GM23248 (cell line): Measurements from ENCODE around the gene ZNF48. TPM values are rescaled to one million over a fixed set of nuclear protein-coding genes. Genes with fewer than 3 reads are reported as not detected.

Source experiments
- DNase-seq: peaks from one replicate; pipeline ENCODE4 v3.0.0-alpha.2; 2015
- H2AFZ ChIP-seq: fragments of 200-600 bp; sonication (generic); 2 replicates; pipeline ENCODE4 v1.6.1; 2016; ENCODE audit warnings: antibody characterized with exemption
- H3F3A ChIP-seq: fragments of 200-600 bp; sonication (generic); 2 replicates; pipeline ENCODE4 v1.6.1; 2016; ENCODE audit warnings: mild to moderate bottlenecking, antibody characterized with exemption, mixed run types; ENCODE audit not compliant: insufficient read depth
- H3K27ac ChIP-seq: fragments of 200-600 bp; sonication (generic); 2 replicates; pipeline ENCODE4 v1.5.1; 2016; ENCODE audit warnings: mild to moderate bottlenecking
- H3K27me3 ChIP-seq: fragments of 200-600 bp; sonication (generic); replicated peaks from 2 replicates; pipeline ENCODE4 v1.6.1; 2016; ENCODE audit warnings: mild to moderate bottlenecking; ENCODE audit not compliant: insufficient read depth
- H3K36me3 ChIP-seq: fragments of 200-600 bp; sonication (generic); 2 replicates; pipeline ENCODE4 v1.6.1; 2016; ENCODE audit warnings: low read depth, mild to moderate bottlenecking
- H3K4me1 ChIP-seq: fragments of 200-600 bp; sonication (generic); 2 replicates; pipeline ENCODE4 v1.6.1; 2016; ENCODE audit warnings: mild to moderate bottlenecking; ENCODE audit not compliant: insufficient read depth
- H3K4me2 ChIP-seq: fragments of 200-600 bp; sonication (generic); one replicate; pipeline ENCODE4 v1.6.1; 2016; ENCODE audit warnings: mild to moderate bottlenecking; ENCODE audit not compliant: unreplicated experiment
- H3K4me3 ChIP-seq: fragments of 200-600 bp; sonication (generic); 2 replicates; pipeline ENCODE4 v1.5.1; 2016; ENCODE audit warnings: mild to moderate bottlenecking
- H3K79me2 ChIP-seq: fragments of 200-600 bp; sonication (generic); 2 replicates; pipeline ENCODE4 v1.6.1; 2016; ENCODE audit warnings: mild to moderate bottlenecking; ENCODE audit not compliant: insufficient read depth
- H3K9ac ChIP-seq: fragments of 200-600 bp; sonication (generic); 2 replicates; pipeline ENCODE4 v1.6.1; 2016; ENCODE audit warnings: mild to moderate bottlenecking
- H3K9me2 ChIP-seq: fragments of 200-600 bp; sonication (generic); 2 replicates; pipeline ENCODE4 v1.6.1; 2016; ENCODE audit warnings: mixed run types, mild to moderate bottlenecking, moderate library complexity; ENCODE audit not compliant: insufficient read depth
- H3K9me3 ChIP-seq: fragments of 200-600 bp; sonication (generic); one replicate; pipeline ENCODE4 v1.6.1; 2017; ENCODE audit warnings: low read depth
- H4K20me1 ChIP-seq: fragments of 200-600 bp; sonication (generic); 2 replicates; pipeline ENCODE4 v1.6.0; 2016; ENCODE audit not compliant: insufficient read depth
- EZH2 ChIP-seq: fragments of 200-600 bp; sonication (generic); IDR thresholded peaks from 2 replicates; pipeline ENCODE4 v1.6.1; 2018; ENCODE audit warnings: antibody characterized with exemption, mild to moderate bottlenecking; ENCODE audit not compliant: insufficient read depth, poor library complexity, severe bottlenecking
- EZH2phosphoT487 ChIP-seq: fragments of 200-600 bp; sonication (generic); IDR thresholded peaks from 2 replicates; pipeline ENCODE4 v1.6.1; 2018; ENCODE audit warnings: antibody characterized with exemption, moderate library complexity, mild to moderate bottlenecking, low read depth; ENCODE audit not compliant: insufficient read depth
- WGBS, 2 experiments: methylation state at CpG; one replicate each; pipeline ENCODE4 v1.1.6; 2015 to 2017; ENCODE audit warnings: low lambda C conversion rate in 2 of 2, low coverage in 1 of 2; ENCODE audit errors: missing lambda C conversion rate in 2 of 2; 5-methylcytosine and 5-hydroxymethylcytosine counted together
- in situ Hi-C: fragments of 300-500 bp; cut with MboI; formaldehyde crosslinking; loops from 2 replicates; pipeline ENCODE4 v1.15.0; 2020
- polyA plus RNA-seq: library from polyadenylated mRNA; unstranded; fragments of >200 nt; fragmentation: Nextera tagmentation; extraction: Ambion mirVana; gene quantifications from 2 replicates; pipeline ENCODE4 v1.2.1, GENCODE V29; 2016
- total RNA-seq: library from RNA; depleted of rRNA; stranded (reverse); fragments of >200 nt; shearing (Covaris generic); gene quantifications from 2 replicates; pipeline ENCODE4 v1.2.3, GENCODE V29; 2014

The ZNF48 gene
- total and polyA plus RNA-seq, 2 experiments from 2014 or later: 0.81 to 16.2 TPM

- TF ChIP-seq EZH2: no peak
- no peak for TF ChIP-seq EZH2phosphoT487
- Histone ChIP-seq H3K27me3 (no peaks in the 10 kb centered on the region), H3K79me2 (no peaks in the 10 kb centered on the region), H3K4me3 (no peak overlapping the region), H4K20me1 (no peaks in the 10 kb centered on the region), H3K9me3 (no peaks in the 10 kb centered on the region), H3K9ac (no peak overlapping the region), H2AFZ (no peak overlapping the region), H3K9me2 (no peaks in the 10 kb centered on the region), H3K27ac (no peak overlapping the region), H3K4me1 (peaks cover 4% of the 10 kb centered on the region), H3F3A (0 out of 2 replicates have a peak, but pooled peaks cover 3% of the 10 kb centered on the region), H3K36me3 (no peaks in the 10 kb centered on the region), H3K4me2 (no peak overlapping the region)
- in situ Hi-C loops: no loop called here
- 65 to 71% methylated on average over 6 of the region's 6 CpGs for WGBS, 2 experiments
- no peak for DNase-seq
Observed at GRCh38 chr16:30380803-30381208, 14.4 kb upstream of the ZNF48 start.

GRCh38 chr16:30381291-30382041, 13.8 kb upstream of the ZNF48 start:
- Histone ChIP-seq H3K4me3 (no peak overlapping the region), H3K9me3 (no peaks in the 10 kb centered on the region), H3K4me1 (peaks cover 4% of the 10 kb centered on the region), H3K27me3 (no peaks in the 10 kb centered on the region), H3K9me2 (no peaks in the 10 kb centered on the region), H3K36me3 (no peaks in the 10 kb centered on the region), H4K20me1 (no peaks in the 10 kb centered on the region), H3K27ac (no peak overlapping the region), H3K4me2 (no peak overlapping the region), H3K9ac (no peak overlapping the region), H3F3A (0 out of 2 replicates have a peak, but pooled peaks cover 3% of the 10 kb centered on the region), H2AFZ (no peak overlapping the region), H3K79me2 (no peaks in the 10 kb centered on the region)
- 90 to 93% methylated on average over 11 to 13 of the region's 13 CpGs for WGBS, 2 experiments
- in situ Hi-C loops: no loop called here
- no peak for DNase-seq
- TF ChIP-seq EZH2 (no peak), EZH2phosphoT487 (no peak)

- in situ Hi-C loops: no loop called here
- TF ChIP-seq EZH2 (no peak), EZH2phosphoT487 (no peak)
- WGBS, 2 experiments: 66 to 72% methylated on average over 11 to 12 of the region's 12 CpGs
- Histone ChIP-seq H3K4me3 (no peak within 1 kb of the TSS), H3K9me3 (no peaks in the 10 kb centered on the region), H3K79me2 (no peaks in the 10 kb centered on the region), H3F3A (0 out of 2 replicates have a peak, but pooled peaks cover under 1% of the 10 kb centered on the region), H3K27me3 (no peaks in the 10 kb centered on the region), H4K20me1 (no peaks in the 10 kb centered on the region), H3K4me2 (no peak within 1 kb of the TSS), H3K9me2 (no peaks in the 10 kb centered on the region), H3K27ac (no peak within 1 kb of the TSS), H2AFZ (no peak within 1 kb of the TSS), H3K4me1 (peaks cover 2% of the 10 kb centered on the region), H3K9ac (no peak within 1 kb of the TSS), H3K36me3 (no peaks in the 10 kb centered on the region)
- no peak for DNase-seq
Observed at GRCh38 chr16:30382111-30382881, 12.9 kb upstream of the ZNF48 start, which contains the start of gene SEPTIN1. TSS of gene SEPTIN1 (minus strand) at chr16:30382561. CDS start at chr16:30382542, 19 bp downstream.

- no peaks in the 10 kb centered on the region for H3K9me3 ChIP-seq
- no peak overlapping the region for H3K4me3 ChIP-seq
- no peaks in the 10 kb centered on the region for H3F3A ChIP-seq
- no peaks in the 10 kb centered on the region for H3K36me3 ChIP-seq
- no peaks in the 10 kb centered on the region for H3K27me3 ChIP-seq
- H3K27ac ChIP-seq: no peak overlapping the region
- no peak overlapping the region for H3K9ac ChIP-seq
- no peaks in the 10 kb centered on the region for H3K9me2 ChIP-seq
- TF ChIP-seq EZH2phosphoT487: no peak
- TF ChIP-seq EZH2: no peak
- H3K79me2 ChIP-seq: no peaks in the 10 kb centered on the region
- H3K4me2 ChIP-seq: no peak overlapping the region
- DNase-seq: no peak
- 40 to 43% methylated on average over 2 of the region's 2 CpGs for WGBS, 2 experiments
- in situ Hi-C loops: no loop called here
- H3K4me1 ChIP-seq: no peaks in the 10 kb centered on the region
- H2AFZ ChIP-seq: no peak overlapping the region
- no peaks in the 10 kb centered on the region for H4K20me1 ChIP-seq
Observed at GRCh38 chr16:30383521-30383920, 11.7 kb upstream of the ZNF48 start.
